Astrocyte (in vitro differentiated cells and primary cell): ENCODE results near the gene ITPR2. TPM values are rescaled to one million over a fixed set of nuclear protein-coding genes. Genes with fewer than 3 reads are reported as not detected.

Source experiments
- DNase-seq: peaks from one replicate; pipeline ENCODE4 v3.0.0-alpha.2; 2010; ENCODE audit warnings: low read depth
- FAIRE-seq: peaks from 2 replicates; lab custom pipeline; 2011; peaks lifted over from hg19 to GRCh38; lab: Jason Lieb, UNC
- H2AFZ ChIP-seq: 2 replicates; pipeline ENCODE4 v1.6.0; 2012; ENCODE audit warnings: low read depth, low read length, inconsistent platforms
- H3K27ac ChIP-seq: 2 replicates; pipeline ENCODE4 v1.5.1; 2011; ENCODE audit warnings: low read depth, low read length, inconsistent platforms
- H3K27me3 ChIP-seq: 2 replicates; pipeline ENCODE4 v1.6.0; 2011; ENCODE audit warnings: low read length, inconsistent platforms; ENCODE audit not compliant: insufficient read depth
- H3K36me3 ChIP-seq: 2 replicates; pipeline ENCODE4 v1.5.1; 2011; ENCODE audit warnings: low read length, inconsistent platforms; ENCODE audit not compliant: insufficient read depth
- H3K4me1 ChIP-seq: 2 replicates; pipeline ENCODE4 v1.5.1; 2011; ENCODE audit warnings: low read length, inconsistent platforms; ENCODE audit not compliant: insufficient read depth
- H3K4me2 ChIP-seq: 2 replicates; pipeline ENCODE4 v1.6.0; 2012; ENCODE audit warnings: low read length, inconsistent platforms
- H3K4me3 ChIP-seq: 2 replicates; pipeline ENCODE4 v1.5.1; 2011; ENCODE audit warnings: low read depth, mild to moderate bottlenecking, low read length, inconsistent platforms; ENCODE audit not compliant: insufficient read depth
- H3K79me2 ChIP-seq: 2 replicates; pipeline ENCODE4 v1.6.0; 2012; ENCODE audit warnings: mild to moderate bottlenecking, low read length, inconsistent platforms; ENCODE audit not compliant: insufficient read depth
- H3K9ac ChIP-seq: 2 replicates; pipeline ENCODE4 v1.6.0; 2012; ENCODE audit warnings: mild to moderate bottlenecking, low read length, inconsistent platforms
- H3K9me3 ChIP-seq: 2 replicates; pipeline ENCODE4 v1.5.1; 2012; ENCODE audit warnings: low read depth, mild to moderate bottlenecking, low read length, inconsistent platforms; ENCODE audit not compliant: insufficient read depth
- H4K20me1 ChIP-seq: 2 replicates; pipeline ENCODE4 v1.6.0; 2012; ENCODE audit warnings: low read length, inconsistent platforms; ENCODE audit not compliant: insufficient read depth
- H3K27ac Mint-ChIP-seq: one replicate; pipeline ENCODE4 v1.8.0; 2021; ENCODE audit warnings: mild to moderate bottlenecking, mixed read lengths; ENCODE audit not compliant: unreplicated experiment
- H3K27me3 Mint-ChIP-seq: one replicate; pipeline ENCODE4 v1.8.0; 2021; ENCODE audit warnings: low read depth, mixed read lengths; ENCODE audit not compliant: unreplicated experiment
- H3K36me3 Mint-ChIP-seq: one replicate; pipeline ENCODE4 v1.8.0; 2021; ENCODE audit warnings: low read depth, mixed read lengths; ENCODE audit not compliant: unreplicated experiment
- H3K4me1 Mint-ChIP-seq: one replicate; pipeline ENCODE4 v1.8.0; 2021; ENCODE audit warnings: low read depth, mixed read lengths; ENCODE audit not compliant: unreplicated experiment
- H3K4me3 Mint-ChIP-seq: one replicate; pipeline ENCODE4 v1.8.0; 2021; ENCODE audit warnings: mild to moderate bottlenecking, moderate library complexity, mixed read lengths; ENCODE audit not compliant: unreplicated experiment
- H3K9me3 Mint-ChIP-seq: one replicate; pipeline ENCODE4 v1.8.0; 2021; ENCODE audit warnings: mild to moderate bottlenecking, mixed read lengths; ENCODE audit not compliant: unreplicated experiment
- EZH2 ChIP-seq: IDR thresholded peaks from 2 replicates; pipeline ENCODE4 v1.6.1; 2012; ENCODE audit warnings: mild to moderate bottlenecking, low read length, inconsistent platforms; ENCODE audit not compliant: insufficient read depth
- total RNA-seq: library from RNA; stranded (reverse); gene quantifications from 2 replicates; pipeline ENCODE4 v1.2.1, GENCODE V29; 2021
- TF ChIP-seq, protein P1 (sequence below): IDR thresholded peaks from 2 replicates; pipeline ENCODE4 v1.5.1; 2011; ENCODE audit warnings: low read depth, mild to moderate bottlenecking, inconsistent platforms, low read length, moderate library complexity; ENCODE audit not compliant: insufficient read depth

The ITPR2 gene
- total RNA-seq, 1 donor from 2014 or later = 24.4 TPM

DNA sequence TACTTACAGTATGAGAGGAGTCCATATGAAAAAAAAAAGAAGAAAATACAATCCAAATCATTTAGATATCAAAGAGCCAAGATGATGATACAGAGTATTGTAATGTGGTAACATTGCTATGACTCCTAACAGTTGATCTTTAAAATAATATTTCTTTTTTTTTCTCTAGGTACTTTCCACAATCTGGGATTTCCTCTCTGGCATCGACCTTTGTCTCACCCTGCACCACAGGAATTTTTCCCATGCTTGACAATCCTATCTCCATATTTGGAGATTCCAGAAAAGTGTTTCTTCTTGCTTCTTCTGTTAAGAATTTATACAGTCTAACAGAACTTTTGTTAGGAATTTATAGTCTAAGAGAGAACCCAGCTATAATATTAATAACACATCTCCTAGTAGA, 184.4 kb downstream of the ITPR2 start:
- Histone ChIP-seq H3K36me3 (no peaks in the 10 kb centered on the region), H3K79me2 (no peaks in the 10 kb centered on the region), H3K4me2 (peak overlapping the region; percentile 40), H3K27ac (peak overlapping the region; percentile 82), H3K27me3 (no peaks in the 10 kb centered on the region), H2AFZ (no peak overlapping the region), H3K4me3 (no peak overlapping the region), H3K4me1 (peaks cover 29% of the 10 kb centered on the region), H3K9me3 (no peaks in the 10 kb centered on the region), H4K20me1 (no peaks in the 10 kb centered on the region), H3K9ac (no peak overlapping the region)
- peak; percentile 32 for FAIRE-seq
- Mint-ChIP-seq H3K27me3 (no peaks in the 10 kb centered on the region), H3K4me3 (no peak overlapping the region), H3K9me3 (peaks cover 3% of the 10 kb centered on the region), H3K36me3 (peaks cover 7% of the 10 kb centered on the region), H3K4me1 (peaks cover 29% of the 10 kb centered on the region), H3K27ac (peak overlapping the region; percentile 64)
- peak; percentile 95 for DNase-seq
- TF ChIP-seq, protein P1, sequence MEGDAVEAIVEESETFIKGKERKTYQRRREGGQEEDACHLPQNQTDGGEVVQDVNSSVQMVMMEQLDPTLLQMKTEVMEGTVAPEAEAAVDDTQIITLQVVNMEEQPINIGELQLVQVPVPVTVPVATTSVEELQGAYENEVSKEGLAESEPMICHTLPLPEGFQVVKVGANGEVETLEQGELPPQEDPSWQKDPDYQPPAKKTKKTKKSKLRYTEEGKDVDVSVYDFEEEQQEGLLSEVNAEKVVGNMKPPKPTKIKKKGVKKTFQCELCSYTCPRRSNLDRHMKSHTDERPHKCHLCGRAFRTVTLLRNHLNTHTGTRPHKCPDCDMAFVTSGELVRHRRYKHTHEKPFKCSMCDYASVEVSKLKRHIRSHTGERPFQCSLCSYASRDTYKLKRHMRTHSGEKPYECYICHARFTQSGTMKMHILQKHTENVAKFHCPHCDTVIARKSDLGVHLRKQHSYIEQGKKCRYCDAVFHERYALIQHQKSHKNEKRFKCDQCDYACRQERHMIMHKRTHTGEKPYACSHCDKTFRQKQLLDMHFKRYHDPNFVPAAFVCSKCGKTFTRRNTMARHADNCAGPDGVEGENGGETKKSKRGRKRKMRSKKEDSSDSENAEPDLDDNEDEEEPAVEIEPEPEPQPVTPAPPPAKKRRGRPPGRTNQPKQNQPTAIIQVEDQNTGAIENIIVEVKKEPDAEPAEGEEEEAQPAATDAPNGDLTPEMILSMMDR = no peak
- no peak for TF ChIP-seq EZH2

DNA sequence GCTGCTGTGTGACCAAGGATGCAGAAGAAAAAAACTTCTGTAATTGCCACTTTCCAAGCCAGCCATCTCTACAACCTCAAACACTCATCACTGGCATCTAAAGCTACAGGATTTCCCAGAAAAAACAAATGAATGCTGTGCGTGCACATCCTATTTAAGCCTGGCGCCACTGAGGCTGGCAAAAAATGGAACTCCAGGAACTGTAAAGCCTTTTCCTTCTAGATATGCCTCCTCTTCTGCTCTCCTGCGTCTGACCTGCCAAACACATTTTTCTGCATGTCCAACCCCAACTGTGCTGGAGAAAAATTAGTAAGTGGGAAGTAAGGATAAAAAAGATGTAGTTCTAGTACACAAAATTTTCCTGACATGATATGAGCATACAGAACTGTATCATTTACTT, 184.9 kb downstream of the ITPR2 start:
- no peaks in the 10 kb centered on the region for H3K27me3 Mint-ChIP-seq
- peak overlapping the region; percentile 57 for H3K9ac ChIP-seq
- FAIRE-seq (no peak), DNase-seq (peak; percentile 26)
- H2AFZ ChIP-seq = no peak overlapping the region
- peaks cover 29% of the 10 kb centered on the region for H3K4me1 Mint-ChIP-seq
- H3K27ac Mint-ChIP-seq = peak overlapping the region; percentile 63
- H3K4me3 ChIP-seq = no peak overlapping the region
- H3K79me2 ChIP-seq = no peaks in the 10 kb centered on the region
- H3K27ac ChIP-seq = peak overlapping the region; percentile 82
- peaks cover 3% of the 10 kb centered on the region for H3K9me3 Mint-ChIP-seq
- H4K20me1 ChIP-seq = no peaks in the 10 kb centered on the region
- H3K4me2 ChIP-seq = peak overlapping the region; percentile 54
- peaks cover 29% of the 10 kb centered on the region for H3K4me1 ChIP-seq
- H3K36me3 Mint-ChIP-seq = peaks cover 7% of the 10 kb centered on the region
- H3K4me3 Mint-ChIP-seq = no peak overlapping the region
- no peak for TF ChIP-seq EZH2
- TF ChIP-seq, protein P1 = no peak
- H3K27me3 ChIP-seq = no peaks in the 10 kb centered on the region
- no peaks in the 10 kb centered on the region for H3K36me3 ChIP-seq
- no peaks in the 10 kb centered on the region for H3K9me3 ChIP-seq

DNA sequence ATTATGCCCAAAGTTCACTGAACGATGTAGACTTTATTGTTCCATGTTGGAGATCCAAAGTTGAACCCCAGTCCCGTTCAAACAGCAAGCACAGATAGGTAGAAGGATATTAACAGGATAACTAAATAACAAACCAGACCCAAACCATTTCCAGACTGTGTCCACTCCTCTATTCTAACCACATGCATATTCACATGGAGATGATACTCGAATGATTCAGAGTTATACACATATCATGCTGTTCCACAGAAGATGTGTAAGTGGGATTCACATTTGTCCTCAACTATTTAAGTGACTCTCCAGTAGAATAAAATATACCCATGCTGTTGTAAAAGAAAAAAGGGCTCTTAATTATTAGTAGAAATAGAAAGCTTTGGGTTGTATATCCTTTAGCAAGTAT, 185.9 kb downstream of the ITPR2 start:
- H3K4me1 Mint-ChIP-seq = peaks cover 29% of the 10 kb centered on the region
- H3K9me3 Mint-ChIP-seq = peaks cover 3% of the 10 kb centered on the region
- Histone ChIP-seq H3K4me2 (no peak overlapping the region), H2AFZ (no peak overlapping the region), H3K27ac (peak overlapping the region; percentile 11), H4K20me1 (no peaks in the 10 kb centered on the region), H3K9me3 (no peaks in the 10 kb centered on the region), H3K36me3 (no peaks in the 10 kb centered on the region), H3K27me3 (no peaks in the 10 kb centered on the region), H3K4me3 (no peak overlapping the region), H3K9ac (no peak overlapping the region), H3K4me1 (peaks cover 29% of the 10 kb centered on the region), H3K79me2 (no peaks in the 10 kb centered on the region)
- H3K4me3 Mint-ChIP-seq = no peak overlapping the region
- no peaks in the 10 kb centered on the region for H3K27me3 Mint-ChIP-seq
- TF ChIP-seq, protein P1 = no peak
- no peak for TF ChIP-seq EZH2
- H3K36me3 Mint-ChIP-seq = peaks cover 7% of the 10 kb centered on the region
- FAIRE-seq (peak; percentile 62), DNase-seq (no peak)
- no peak overlapping the region for H3K27ac Mint-ChIP-seq
